Ishikawa (cell line): Measurements from ENCODE around the gene ARSI.

Experiments used
- MAX ChIP-seq: IDR thresholded peaks from 2 replicates; pipeline ENCODE4 v1.6.1; 2012
- RAD21 ChIP-seq: IDR thresholded peaks from 2 replicates; pipeline ENCODE4 v1.6.1; 2012; ENCODE audit warnings: low read depth
- REST ChIP-seq: IDR thresholded peaks from 2 replicates; pipeline ENCODE4 v1.6.1; 2012; ENCODE audit warnings: low read depth, mild to moderate bottlenecking
- TAF1 ChIP-seq: IDR thresholded peaks from 2 replicates; pipeline ENCODE4 v1.6.1; 2012; ENCODE audit warnings: low read depth, mild to moderate bottlenecking
- TEAD4 ChIP-seq: IDR thresholded peaks from 2 replicates; pipeline ENCODE4 v1.6.1; 2012

- TF ChIP-seq RAD21 (no peak), TEAD4 (no peak), REST (no peak), TAF1 (no peak), MAX (no peak)
Observed at GRCh38 chr5:150289551-150290390, 12.9 kb downstream of the ARSI start, which contains the start of gene CAMK2A.
